T-cell (primary cell): ENCODE results near the gene ATP6V0D1. TPM values are rescaled to one million over a fixed set of nuclear protein-coding genes. Genes with fewer than 3 reads are reported as not detected.
"Not testable (repeated sequence)": the region's sequence is repeated elsewhere in the genome, so short reads cannot be mapped to it uniquely, and the experiment has no call there.

ENCODE experiments used
- ATAC-seq, 4 experiments: fragments of 200-7000 bp in 3 of 4; fragments of 150-1000 bp in 1 of 4; cut with Tn5 transposase; replicated peaks in 1 of 4; 1 replicate in 3 of 4; 2 replicates in 1 of 4; pipeline ENCODE4 v1.10.0; 2021; ENCODE audit warnings: moderate library complexity in 3 of 4, mild to moderate bottlenecking in 2 of 4, moderate number of reproducible peaks in 1 of 4
- CTCF ChIA-PET, 2 donors: fragments of 300-600 bp; sonication (Branson Sonifier 250); formaldehyde crosslinking; loops; one replicate each; lab custom pipeline; 2022; ENCODE audit warnings: antibody characterized with exemption in 2 of 2; lab: Charles Lee
- POLR2A ChIA-PET, 2 donors: fragments of 300-600 bp; sonication (Branson Sonifier 250); formaldehyde crosslinking; loops; one replicate each; lab custom pipeline; 2022; ENCODE audit warnings: antibody characterized with exemption in 2 of 2; lab: Charles Lee
- DNase-seq, 35 experiments: peaks; one replicate each; pipeline versions ENCODE4 v3.0.0 to v3.0.0-alpha.2; 2013 to 2023
- H3K27ac ChIP-seq: one replicate; pipeline ENCODE4 v1.5.1; 2013; ENCODE audit warnings: low read length
- H3K27me3 ChIP-seq, 2 experiments: replicated peaks in 1 of 2; 1 replicate in 1 of 2; 2 replicates in 1 of 2; pipeline versions ENCODE4 v1.6.1 to v1.7.0; 2013; ENCODE audit warnings: low read length in 1 of 2, mixed read lengths in 1 of 2; ENCODE audit not compliant: control insufficient read depth in 2 of 2, insufficient read depth in 2 of 2; ENCODE audit errors: extremely low read depth in 1 of 2
- H3K36me3 ChIP-seq, 2 donors: 1 replicate in 1 of 2; 2 replicates in 1 of 2; pipeline versions ENCODE4 v1.6.1 to v1.7.0; 2013; ENCODE audit warnings: low read length in 1 of 2; ENCODE audit not compliant: control insufficient read depth in 2 of 2, insufficient read depth in 1 of 2; ENCODE audit errors: extremely low read depth in 1 of 2
- H3K4me1 ChIP-seq, 2 experiments: 1 replicate in 1 of 2; 2 replicates in 1 of 2; pipeline versions ENCODE4 v1.6.1 to v1.7.0; 2013; ENCODE audit warnings: low read length in 2 of 2, mixed read lengths in 1 of 2; ENCODE audit not compliant: insufficient read depth in 2 of 2, control insufficient read depth in 1 of 2; ENCODE audit errors: extremely low read depth in 1 of 2
- H3K4me3 ChIP-seq, 2 donors: 1 replicate in 1 of 2; 2 replicates in 1 of 2; pipeline versions ENCODE4 v1.5.1 to v1.7.0; 2013; ENCODE audit warnings: mild to moderate bottlenecking in 2 of 2, low read length in 1 of 2, moderate library complexity in 1 of 2; ENCODE audit not compliant: control insufficient read depth in 1 of 2; ENCODE audit errors: extremely low read depth in 1 of 2
- H3K9me3 ChIP-seq: 2 replicates; pipeline ENCODE4 v1.7.0; 2013
- H3K27ac Mint-ChIP-seq, 2 donors: one replicate each; pipeline ENCODE4 v1.8.0; 2020 to 2021; ENCODE audit warnings: mild to moderate bottlenecking in 2 of 2, mixed read lengths in 2 of 2
- H3K27me3 Mint-ChIP-seq, 2 donors: one replicate each; pipeline ENCODE4 v1.8.0; 2021 to 2022; ENCODE audit warnings: mixed read lengths in 2 of 2
- H3K36me3 Mint-ChIP-seq: one replicate; pipeline ENCODE4 v1.8.0; 2021; ENCODE audit warnings: mixed read lengths
- H3K4me1 Mint-ChIP-seq, 3 donors: one replicate each; pipeline ENCODE4 v1.8.0; 2020 to 2022; ENCODE audit warnings: mixed read lengths in 3 of 3, mild to moderate bottlenecking in 1 of 3
- H3K4me3 Mint-ChIP-seq, 3 donors: one replicate each; pipeline ENCODE4 v1.8.0; 2020 to 2022; ENCODE audit warnings: mild to moderate bottlenecking in 3 of 3, mixed read lengths in 3 of 3, moderate library complexity in 3 of 3
- H3K9me3 Mint-ChIP-seq, 3 donors: one replicate each; pipeline ENCODE4 v1.8.0; 2020 to 2022; ENCODE audit warnings: mixed read lengths in 3 of 3
- WGBS: methylation state at CpG from one replicate; pipeline ENCODE4 v1.1.5; 2013; ENCODE audit warnings: missing lambda C conversion rate; ENCODE audit not compliant: insufficient coverage; 5-methylcytosine and 5-hydroxymethylcytosine counted together
- total RNA-seq, 35 experiments: library from RNA in 6 of 35; stranded (reverse) in 6 of 35; fragments of 120-200 nt in 1 of 35; gene quantifications; one replicate each; pipeline versions ENCODE4 v1.2.1 to v1.2.4 and lab custom pipeline; 2013 to 2026

Gene ATP6V0D1
- total RNA-seq, 5 donors from 2014 or later (not counting 1 experiment from before 2014, with no cell fraction given), result 41.5 to 49.6 (median 45.8) TPM

DNA sequence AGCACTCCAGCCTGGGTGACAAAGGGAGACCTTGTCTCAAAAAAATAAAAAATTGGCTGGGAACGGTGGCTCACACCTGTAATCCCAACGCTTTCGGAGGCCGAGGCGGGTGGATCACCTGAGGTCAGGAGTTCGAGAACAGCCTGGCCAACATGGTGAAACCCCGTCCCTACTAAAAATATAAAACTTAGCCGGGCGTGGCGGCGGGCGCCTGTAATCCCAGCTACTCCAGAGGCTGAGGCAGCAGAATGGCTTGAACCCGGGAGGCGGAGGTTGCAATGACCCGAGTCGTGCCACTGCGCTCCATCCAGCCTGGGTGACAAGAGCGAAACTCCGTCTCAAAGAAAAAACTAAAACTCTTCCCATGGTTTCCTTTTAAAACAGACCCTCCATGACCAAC, 65.5 kb downstream of the ATP6V0D1 start:
- H3K36me3 Mint-ChIP-seq, H3K9me3 Mint-ChIP-seq, ATAC-seq, POLR2A ChIA-PET, H3K9me3 ChIP-seq, H3K27ac Mint-ChIP-seq, H3K36me3 ChIP-seq, DNase-seq, H3K4me3 ChIP-seq, CTCF ChIA-PET, H3K27ac ChIP-seq: not testable (repeated sequence)
- peak overlapping the region; percentile 43 to 57 (median 52) for H3K4me3 Mint-ChIP-seq
- H3K27me3 Mint-ChIP-seq, result peaks cover 31 to 34% of the 10 kb centered on the region in 2 donors
- Histone ChIP-seq H3K4me1 (peaks cover 3 to 11% of the 10 kb centered on the region in 2 experiments), H3K27me3 (peaks cover 0 to 36% of the 10 kb centered on the region in 2 experiments)
- 94% methylated on average over 19 of the region's 19 CpGs for WGBS
- H3K4me1 Mint-ChIP-seq, result peaks cover 6 to 12% (median 11%) of the 10 kb centered on the region in 3 donors

DNA sequence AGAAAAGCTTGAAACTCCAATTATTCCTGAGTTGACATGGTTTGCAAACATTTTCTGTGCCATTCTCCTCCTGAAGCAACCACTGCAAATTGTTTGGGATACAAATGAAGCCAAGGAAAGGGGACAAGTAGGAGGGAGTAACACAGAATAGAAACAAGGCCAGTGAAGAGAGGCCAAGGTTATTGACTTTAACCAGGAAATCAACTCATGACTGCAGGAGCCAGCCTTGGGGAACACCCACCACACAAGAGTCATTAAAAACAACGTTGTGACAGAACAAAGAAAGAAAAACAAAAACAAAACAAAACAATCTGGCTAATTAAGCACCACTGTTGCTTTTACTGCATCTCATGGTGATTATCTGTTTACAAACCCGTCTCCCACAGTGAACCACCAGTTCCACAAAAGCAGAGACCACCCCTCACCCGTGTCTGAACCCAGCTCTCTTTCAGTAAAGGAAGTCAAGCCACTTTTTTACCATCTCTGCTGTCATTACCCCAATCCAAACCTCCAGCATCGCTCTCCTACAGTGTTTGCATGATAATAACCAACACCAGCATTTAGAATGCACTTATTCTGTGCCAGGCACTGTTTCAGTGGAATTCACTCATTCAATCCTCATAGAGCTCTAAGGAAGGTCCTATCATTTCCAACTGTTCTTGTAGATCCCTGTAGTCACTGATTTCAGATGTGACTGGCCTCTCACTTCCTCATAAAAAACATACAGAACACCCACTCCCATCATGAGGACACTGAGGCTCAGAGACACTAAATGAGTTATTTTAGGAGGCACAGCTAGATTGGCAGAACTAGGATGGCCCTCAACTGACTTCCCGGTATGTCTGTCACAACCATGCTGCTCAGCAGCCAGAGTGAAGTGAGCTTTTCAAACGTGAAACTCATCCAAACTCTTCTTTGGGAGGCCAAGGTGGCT, 66.7 kb downstream of the ATP6V0D1 start:
- CTCF ChIA-PET, result interaction anchor here in 1 of 2 donors (0.6 to 0.7 kb wide), 2 partner anchors 14 to 154 kb away, joined by 3 to 4 read pairs; no protein-coding TSS in a partner anchor
- POLR2A ChIA-PET, result interaction anchor here in 1 of 2 donors (0.6 kb wide), 1 partner anchor 444 kb away, joined by 3 read pairs; no protein-coding TSS in a partner anchor
- no peaks in the 10 kb centered on the region for H3K36me3 ChIP-seq
- no peak for ATAC-seq
- WGBS, result 63% methylated on average over 6 of the region's 6 CpGs
- H3K27me3 ChIP-seq, result peaks cover 0 to 42% of the 10 kb centered on the region in 2 experiments
- H3K9me3 ChIP-seq, result no peaks in the 10 kb centered on the region
- no peak overlapping the region for H3K4me3 ChIP-seq
- H3K27ac ChIP-seq, result no peak overlapping the region
- Mint-ChIP-seq H3K4me1 (peaks cover 6 to 12% (median 11%) of the 10 kb centered on the region in 3 donors), H3K27me3 (peaks cover 25 to 33% of the 10 kb centered on the region in 2 donors), H3K4me3 (no peak overlapping the region), H3K36me3 (no peaks in the 10 kb centered on the region), H3K9me3 (no peaks in the 10 kb centered on the region), H3K27ac (no peak overlapping the region)
- no peak for DNase-seq
- peaks cover 3 to 11% of the 10 kb centered on the region in 2 experiments for H3K4me1 ChIP-seq

GRCh38 chr16:67412294-67412693, 68.7 kb downstream of the ATP6V0D1 start:
- ChIA-PET POLR2A (interaction anchor here in 1 of 2 donors (0.6 to 0.7 kb wide), 2 partner anchors 262 to 861 kb away, joined by 4 to 5 read pairs; partner anchors contain the start of gene B3GNT9), CTCF (no interaction called here)
- Histone ChIP-seq H3K27ac (no peak overlapping the region), H3K4me3 (no peak overlapping the region), H3K4me1 (peaks cover 3 to 11% of the 10 kb centered on the region in 2 experiments), H3K27me3 (peaks cover 0 to 38% of the 10 kb centered on the region in 2 experiments), H3K36me3 (no peaks in the 10 kb centered on the region), H3K9me3 (no peaks in the 10 kb centered on the region)
- Mint-ChIP-seq H3K4me3 (no peak overlapping the region), H3K4me1 (peaks cover 6 to 10% (median 8%) of the 10 kb centered on the region in 3 donors), H3K9me3 (no peaks in the 10 kb centered on the region), H3K36me3 (no peaks in the 10 kb centered on the region), H3K27ac (no peak overlapping the region), H3K27me3 (peaks cover 17 to 25% of the 10 kb centered on the region in 2 donors)
- ATAC-seq (no peak), DNase-seq (no peak)
- no CpG with 5 or more reads among the region's 2 CpGs for WGBS

DNA sequence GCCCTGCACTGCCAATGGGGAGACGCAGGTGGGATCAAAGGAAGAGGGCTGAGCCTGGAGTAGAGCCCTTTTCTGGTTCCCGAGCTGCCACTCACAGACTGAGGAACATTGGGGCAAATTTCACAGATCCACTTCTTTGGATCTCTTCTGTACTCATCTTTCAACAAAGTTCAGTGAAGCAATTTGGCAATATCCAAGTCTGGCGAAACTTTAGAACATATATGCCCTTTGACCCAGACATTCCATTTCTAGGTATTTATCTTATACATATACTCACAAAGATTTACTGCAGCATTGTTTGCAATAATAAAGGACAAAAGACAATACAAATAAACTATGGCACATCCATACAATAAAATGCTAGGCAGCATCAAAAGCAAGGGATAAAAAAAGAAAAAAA, 69.6 kb downstream of the ATP6V0D1 start:
- ATAC-seq (no peak), DNase-seq (no peak)
- Mint-ChIP-seq H3K36me3 (no peaks in the 10 kb centered on the region), H3K4me3 (no peak overlapping the region), H3K27ac (no peak overlapping the region), H3K9me3 (no peaks in the 10 kb centered on the region), H3K27me3 (peaks cover 9 to 15% of the 10 kb centered on the region in 2 donors), H3K4me1 (peaks cover under 1 to 4% (median 3%) of the 10 kb centered on the region in 3 donors)
- no peaks in the 10 kb centered on the region for H3K9me3 ChIP-seq
- ChIA-PET CTCF (no interaction called here), POLR2A (interaction anchor here in 1 of 2 donors (0.6 kb wide), 1 partner anchor 79 kb away, joined by 3 read pairs; no protein-coding TSS in a partner anchor)
- H3K27ac ChIP-seq, result no peak overlapping the region
- H3K4me1 ChIP-seq, result peaks cover 3 to 8% of the 10 kb centered on the region in 2 experiments
- no peak overlapping the region for H3K4me3 ChIP-seq
- no peaks in the 10 kb centered on the region for H3K36me3 ChIP-seq
- H3K27me3 ChIP-seq, result peaks cover 0 to 35% of the 10 kb centered on the region in 2 experiments
- 80% methylated on average over 1 of the region's 3 CpGs for WGBS

DNA sequence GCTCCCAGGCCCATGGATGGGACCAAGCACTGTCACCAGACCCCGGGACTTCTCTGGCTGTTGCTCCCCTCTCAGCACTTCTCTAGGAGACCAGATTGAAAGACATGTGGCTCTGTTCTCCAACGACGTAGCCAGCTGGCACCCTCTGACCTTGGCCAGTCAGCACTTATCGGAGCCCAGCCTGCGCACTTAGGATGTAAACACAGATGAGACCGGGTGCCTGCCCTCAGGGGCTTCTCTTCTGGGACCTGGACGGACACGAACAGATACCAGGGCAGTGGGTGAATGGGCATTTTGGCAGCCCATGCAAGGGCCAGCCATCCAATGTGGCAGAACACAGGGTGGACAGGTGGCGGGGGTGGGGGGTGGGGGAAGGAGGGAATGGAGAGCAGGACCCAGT, 71.3 kb downstream of the ATP6V0D1 start:
- POLR2A ChIA-PET, result no interaction called here
- Mint-ChIP-seq H3K27ac (no peak overlapping the region), H3K4me3 (no peak overlapping the region), H3K36me3 (no peaks in the 10 kb centered on the region), H3K4me1 (no peaks in the 10 kb centered on the region), H3K27me3 (peaks cover 5 to 10% of the 10 kb centered on the region in 2 donors), H3K9me3 (no peaks in the 10 kb centered on the region)
- CTCF ChIA-PET, result no interaction called here
- ATAC-seq (no peak), DNase-seq (no peak)
- Histone ChIP-seq H3K4me3 (no peak overlapping the region), H3K27ac (no peak overlapping the region), H3K27me3 (peaks cover 0 to 27% of the 10 kb centered on the region in 2 experiments), H3K36me3 (no peaks in the 10 kb centered on the region), H3K9me3 (no peaks in the 10 kb centered on the region), H3K4me1 (no peaks in the 10 kb centered on the region)
- 91% methylated on average over 7 of the region's 9 CpGs for WGBS

- no peaks in the 10 kb centered on the region for H3K36me3 Mint-ChIP-seq
- no peak overlapping the region for H3K27ac Mint-ChIP-seq
- no peaks in the 10 kb centered on the region for H3K9me3 Mint-ChIP-seq
- H3K4me1 Mint-ChIP-seq, result no peaks in the 10 kb centered on the region
- H3K4me1 ChIP-seq, result no peaks in the 10 kb centered on the region
- H3K9me3 ChIP-seq, result no peaks in the 10 kb centered on the region
- H3K4me3 Mint-ChIP-seq, result no peak overlapping the region
- no peak overlapping the region for H3K27ac ChIP-seq
- H3K4me3 ChIP-seq, result no peak overlapping the region
- ATAC-seq (no peak), DNase-seq (no peak)
- WGBS, result 96% methylated on average over 3 of the region's 6 CpGs
- peaks cover 10% of the 10 kb centered on the region in 2 donors for H3K27me3 Mint-ChIP-seq
- H3K36me3 ChIP-seq, result no peaks in the 10 kb centered on the region
- peaks cover 0 to 33% of the 10 kb centered on the region in 2 experiments for H3K27me3 ChIP-seq
- ChIA-PET CTCF (no interaction called here), POLR2A (interaction anchor here in 1 of 2 donors (0.6 kb wide), 1 partner anchor 33 kb away, joined by 3 read pairs; no protein-coding TSS in a partner anchor)
Measured at GRCh38 chr16:67407788-67408452, 73.0 kb downstream of the ATP6V0D1 start.
